Fibroblast of lung (primary cell): ENCODE data around the gene RREB1. TPM values are rescaled to one million over a fixed set of nuclear protein-coding genes. Genes with fewer than 3 reads are reported as not detected.

Experiments
- DNase-seq, 2 donors: peaks; one replicate each; pipeline versions ENCODE4 v3.0.0 to v3.0.0-alpha.2; 2010; ENCODE audit warnings: low read depth in 2 of 2
- H2AFZ ChIP-seq: 2 replicates; pipeline ENCODE4 v1.5.1; 2012; ENCODE audit warnings: low read length, control low read depth, inconsistent platforms
- H3K27ac ChIP-seq: 2 replicates; pipeline ENCODE4 v1.5.1; 2011; ENCODE audit warnings: low read length, control low read depth; ENCODE audit not compliant: insufficient read depth
- H3K27me3 ChIP-seq: 2 replicates; pipeline ENCODE4 v1.5.1; 2011; ENCODE audit warnings: mild to moderate bottlenecking, low read length; ENCODE audit not compliant: control insufficient read depth, insufficient read depth
- H3K36me3 ChIP-seq: 2 replicates; pipeline ENCODE4 v1.5.1; 2011; ENCODE audit warnings: low read length; ENCODE audit not compliant: control insufficient read depth, insufficient read depth
- H3K4me1 ChIP-seq: 2 replicates; pipeline ENCODE4 v1.5.1; 2011; ENCODE audit warnings: low read length; ENCODE audit not compliant: control insufficient read depth, insufficient read depth; ENCODE audit errors: extremely low read depth
- H3K4me2 ChIP-seq: 2 replicates; pipeline ENCODE4 v1.5.1; 2011; ENCODE audit warnings: low read length, control low read depth; ENCODE audit not compliant: insufficient read depth; ENCODE audit errors: extremely low read depth
- H3K4me3 ChIP-seq, 4 experiments: fragments of 200-600 bp in 1 of 4; sonication (generic) in 1 of 4; replicated peaks in 1 of 4; 2 replicates each; pipeline ENCODE4 v1.5.1; 2011 to 2016; ENCODE audit warnings: low read length in 4 of 4, low read depth in 3 of 4, mild to moderate bottlenecking in 3 of 4, control low read depth in 2 of 4, inconsistent platforms in 1 of 4, mixed read lengths in 1 of 4; ENCODE audit not compliant: insufficient read depth in 1 of 4; ENCODE audit errors: control extremely low read depth in 1 of 4
- H3K79me2 ChIP-seq: 2 replicates; pipeline ENCODE4 v1.5.1; 2012; ENCODE audit warnings: mild to moderate bottlenecking, low read length, inconsistent platforms; ENCODE audit not compliant: control insufficient read depth, insufficient read depth
- H3K9ac ChIP-seq: 2 replicates; pipeline ENCODE4 v1.5.1; 2011; ENCODE audit warnings: mild to moderate bottlenecking, low read length, control low read depth; ENCODE audit not compliant: insufficient read depth
- H3K9me3 ChIP-seq: 2 replicates; pipeline ENCODE4 v1.5.1; 2012; ENCODE audit warnings: low read depth, low read length; ENCODE audit not compliant: control insufficient read depth, insufficient read depth
- H4K20me1 ChIP-seq: 2 replicates; pipeline ENCODE4 v1.5.1; 2011; ENCODE audit warnings: low read length; ENCODE audit not compliant: control insufficient read depth, insufficient read depth; ENCODE audit errors: extremely low read depth
- EZH2 ChIP-seq: IDR thresholded peaks from 2 replicates; pipeline ENCODE4 v1.5.1; 2012; ENCODE audit warnings: low read length, control low read depth, mild to moderate bottlenecking; ENCODE audit errors: missing control alignments
- polyA plus RNA-seq, 2 donors: library from polyadenylated mRNA; depleted of rRNA in 1 of 2; stranded (reverse) in 1 of 2; unstranded in 1 of 2; fragments of >200 nt; gene quantifications; 2 replicates each; pipeline ENCODE4 v1.2.1, GENCODE V29; 2011 to 2012; ENCODE audit warnings: missing spikeins in 1 of 2
- total RNA-seq: library from RNA; depleted of rRNA; stranded (reverse); fragments of >200 nt; gene quantifications from 2 replicates; pipeline ENCODE4 v1.2.1, GENCODE V29; 2014
- TF ChIP-seq, protein P1 (sequence below), 2 donors: IDR thresholded peaks in 1 of 2; conservative IDR thresholded peaks in 1 of 2; 1 replicate in 1 of 2; 2 replicates in 1 of 2; pipeline ENCODE4 v1.5.1; 2011 to 2012; ENCODE audit warnings: low read length in 2 of 2, control low read depth in 1 of 2, inconsistent platforms in 1 of 2, low read depth in 1 of 2, mild to moderate bottlenecking in 1 of 2

Gene RREB1
- total and polyA plus RNA-seq, 2 donors (not counting 1 experiment from before 2014, with no cell fraction given) = 2.4 to 18.8 TPM

DNA sequence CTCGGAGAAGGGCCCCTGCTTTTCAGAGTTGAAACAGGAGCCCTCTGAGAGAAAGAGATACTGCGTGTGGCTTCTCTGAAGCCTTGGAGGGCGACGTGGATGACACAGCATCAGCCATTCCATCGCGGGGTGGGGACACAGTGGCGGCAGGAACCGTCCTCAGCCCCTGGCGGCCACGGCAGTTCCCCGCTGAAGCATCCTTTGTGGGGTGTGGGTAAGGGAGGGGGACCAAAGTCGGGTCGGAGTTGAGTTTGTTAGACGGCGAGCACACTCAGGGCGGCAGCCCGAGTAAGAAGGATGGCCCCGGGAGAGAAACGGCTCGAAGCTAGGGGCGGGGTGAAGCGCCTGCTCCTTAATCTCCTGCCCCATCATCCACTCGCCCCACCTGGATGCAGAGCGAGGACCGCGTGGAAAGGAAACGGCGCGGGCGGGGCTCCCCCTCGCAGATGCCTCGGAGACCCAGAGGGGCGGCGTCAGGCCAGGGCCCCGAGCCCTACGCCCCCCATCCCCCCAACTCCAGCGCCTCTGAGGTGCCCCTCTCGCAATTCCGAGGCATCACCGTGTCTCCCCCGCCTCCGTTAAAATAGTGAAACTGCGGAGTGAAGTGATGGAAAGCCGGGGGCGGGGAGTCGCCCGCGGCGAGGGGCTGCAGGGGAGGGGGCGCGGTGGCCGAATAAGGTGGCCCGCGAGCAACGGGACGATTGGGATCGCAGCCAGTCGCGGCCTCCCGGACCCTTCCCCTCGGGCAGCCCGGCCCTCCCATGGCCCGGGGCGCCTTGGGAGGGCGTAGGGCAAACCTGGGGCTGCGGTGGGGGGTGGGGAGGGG, 796 bp upstream of the RREB1 start:
- Histone ChIP-seq H3K36me3 (no peaks in the 10 kb centered on the region), H3K4me1 (peaks cover 5% of the 10 kb centered on the region), H3K79me2 (peaks cover 37% of the 10 kb centered on the region), H3K27ac (peak overlapping the region; percentile 83), H2AFZ (peak overlapping the region; percentile 67), H3K4me2 (peak overlapping the region; percentile 40), H3K4me3 (peak overlapping the region; percentile 77 to 97 (median 84)), H3K9me3 (no peaks in the 10 kb centered on the region), H4K20me1 (peaks cover 6% of the 10 kb centered on the region), H3K9ac (peak overlapping the region; percentile 86), H3K27me3 (no peaks in the 10 kb centered on the region)
- no peak for TF ChIP-seq EZH2
- TF ChIP-seq, protein P1, sequence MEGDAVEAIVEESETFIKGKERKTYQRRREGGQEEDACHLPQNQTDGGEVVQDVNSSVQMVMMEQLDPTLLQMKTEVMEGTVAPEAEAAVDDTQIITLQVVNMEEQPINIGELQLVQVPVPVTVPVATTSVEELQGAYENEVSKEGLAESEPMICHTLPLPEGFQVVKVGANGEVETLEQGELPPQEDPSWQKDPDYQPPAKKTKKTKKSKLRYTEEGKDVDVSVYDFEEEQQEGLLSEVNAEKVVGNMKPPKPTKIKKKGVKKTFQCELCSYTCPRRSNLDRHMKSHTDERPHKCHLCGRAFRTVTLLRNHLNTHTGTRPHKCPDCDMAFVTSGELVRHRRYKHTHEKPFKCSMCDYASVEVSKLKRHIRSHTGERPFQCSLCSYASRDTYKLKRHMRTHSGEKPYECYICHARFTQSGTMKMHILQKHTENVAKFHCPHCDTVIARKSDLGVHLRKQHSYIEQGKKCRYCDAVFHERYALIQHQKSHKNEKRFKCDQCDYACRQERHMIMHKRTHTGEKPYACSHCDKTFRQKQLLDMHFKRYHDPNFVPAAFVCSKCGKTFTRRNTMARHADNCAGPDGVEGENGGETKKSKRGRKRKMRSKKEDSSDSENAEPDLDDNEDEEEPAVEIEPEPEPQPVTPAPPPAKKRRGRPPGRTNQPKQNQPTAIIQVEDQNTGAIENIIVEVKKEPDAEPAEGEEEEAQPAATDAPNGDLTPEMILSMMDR (conservative IDR thresholded peaks at IDR 0.05 in 1 of 2, IDR thresholded peaks at IDR 0.05 in 1 of 2; ENCODE audit: low read depth in 1 of 2, low read length in 2 of 2) = peak in 1 of 2 donors; percentile 22
- no peak for DNase-seq

DNA sequence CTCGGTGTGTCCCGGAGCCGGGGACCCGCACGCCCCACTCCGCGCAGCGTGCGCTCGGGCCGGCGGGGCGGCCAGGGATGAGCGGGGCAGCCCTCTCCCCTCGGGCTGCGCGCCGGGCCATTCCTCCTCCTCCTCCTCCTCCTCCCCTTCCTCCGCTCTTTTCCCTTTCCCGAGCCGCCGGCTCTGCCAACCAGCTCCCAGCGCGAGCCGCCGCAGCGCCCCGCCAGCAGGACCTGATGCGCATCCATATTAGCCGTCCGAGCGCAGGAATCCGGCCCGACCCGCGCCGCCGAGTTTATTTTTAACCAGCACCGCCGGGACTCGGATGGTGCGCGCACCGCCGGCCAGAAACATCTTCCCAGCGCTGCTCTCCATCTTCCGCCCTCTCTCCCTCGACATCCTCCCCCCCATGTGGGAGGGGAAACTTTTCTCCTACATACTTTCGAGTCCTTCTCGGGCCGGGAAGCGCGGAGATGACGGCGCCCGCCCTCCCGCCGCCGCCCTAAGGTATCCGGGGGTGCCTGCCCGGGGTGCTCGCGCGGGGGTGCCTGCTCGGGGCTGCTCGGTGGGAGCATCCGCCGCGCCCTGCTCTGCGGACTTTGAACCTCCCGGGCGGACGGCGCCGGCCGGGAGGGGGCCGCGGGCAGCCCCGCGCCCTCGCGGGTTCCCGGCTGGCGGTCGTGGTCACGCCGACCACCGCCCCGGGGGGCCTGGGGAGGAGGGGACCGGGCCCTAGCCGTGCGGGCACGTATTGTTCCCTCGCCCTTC, 619 bp downstream of the RREB1 start:
- Histone ChIP-seq H3K79me2 (peaks cover 51% of the 10 kb centered on the region), H3K4me2 (peak overlapping the region; percentile 79), H3K9ac (peak overlapping the region; percentile 86), H3K27me3 (no peaks in the 10 kb centered on the region), H2AFZ (peak overlapping the region; percentile 87), H3K4me1 (peaks cover 7% of the 10 kb centered on the region), H4K20me1 (peaks cover 6% of the 10 kb centered on the region), H3K27ac (peak overlapping the region; percentile 83), H3K36me3 (no peaks in the 10 kb centered on the region), H3K9me3 (no peaks in the 10 kb centered on the region), H3K4me3 (peak overlapping the region; percentile 77 to 97 (median 84))
- peak; percentile 47 to 62 for DNase-seq
- TF ChIP-seq EZH2 = no peak
- TF ChIP-seq, protein P1 (conservative IDR thresholded peaks at IDR 0.05 in 1 of 2, IDR thresholded peaks at IDR 0.05 in 1 of 2; ENCODE audit: low read depth in 1 of 2, low read length in 2 of 2) = no peak
